Measurements from ENCODE around the gene UQCC3.
A peak's percentile ranks its signal among the peaks of the same experiment; 100 is the strongest.
"Not testable (repeated sequence)": the region's sequence is repeated elsewhere in the genome, so short reads cannot be mapped to it uniquely, and the experiment has no call there.

Gene UQCC3

DNA sequence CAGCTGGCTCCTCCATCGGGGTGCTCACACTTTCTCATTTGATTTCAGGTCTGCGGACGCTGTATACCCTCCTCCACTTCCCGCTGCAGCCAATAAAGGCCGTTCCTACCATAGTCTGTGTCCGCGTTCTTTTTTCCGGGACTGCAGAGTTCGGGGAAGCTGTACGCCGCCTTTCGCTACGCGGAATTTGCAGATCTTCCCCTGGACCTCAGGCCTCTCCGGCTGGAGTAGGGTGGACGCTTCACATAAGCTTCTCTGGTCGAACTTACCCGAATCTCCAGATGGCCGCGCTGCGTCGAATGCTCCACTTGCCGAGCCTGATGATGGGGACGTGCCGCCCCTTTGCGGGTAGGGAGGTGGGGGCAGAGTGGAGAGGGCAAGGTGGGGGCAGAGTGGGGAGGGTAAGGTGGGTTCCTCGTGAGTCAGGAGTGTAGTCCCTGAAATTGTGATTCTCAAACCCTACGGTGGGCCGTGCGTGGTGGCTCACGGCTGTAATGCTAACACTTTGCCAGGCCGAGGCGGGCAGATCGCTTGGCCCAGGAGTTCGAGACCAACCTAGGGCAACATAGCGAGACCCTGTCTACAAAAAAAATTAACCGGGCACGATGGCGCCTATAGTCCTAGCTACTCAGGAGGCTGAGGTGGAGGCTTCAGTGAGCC lies 5.7 kb upstream of the UQCC3 start:
- DNase-seq (ENCODE audit: low read depth), result peak; percentile 41

DNA sequence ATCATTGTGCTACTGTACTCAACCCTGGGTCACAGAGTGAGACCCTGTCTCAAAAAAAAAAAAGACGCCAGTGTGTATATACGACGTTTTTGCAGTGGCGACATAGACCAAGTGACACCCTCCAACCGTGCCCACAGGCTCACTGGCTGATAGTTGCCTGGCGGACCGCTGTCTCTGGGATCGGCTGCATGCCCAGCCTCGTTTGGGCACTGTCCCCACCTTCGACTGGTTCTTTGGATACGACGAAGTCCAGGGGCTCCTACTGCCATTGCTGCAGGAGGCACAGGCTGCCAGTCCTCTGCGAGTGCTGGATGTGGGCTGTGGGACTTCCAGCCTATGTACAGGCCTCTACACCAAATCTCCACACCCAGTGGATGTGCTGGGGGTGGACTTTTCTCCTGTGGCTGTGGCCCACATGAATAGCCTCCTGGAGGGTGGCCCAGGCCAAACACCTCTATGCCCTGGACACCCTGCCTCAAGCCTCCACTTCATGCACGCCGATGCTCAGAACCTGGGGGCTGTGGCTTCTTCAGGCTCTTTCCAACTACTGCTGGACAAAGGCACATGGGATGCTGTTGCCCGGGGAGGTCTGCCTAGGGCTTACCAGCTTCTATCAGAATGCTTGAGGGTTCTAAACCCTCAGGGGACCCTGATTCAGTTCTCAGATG lies 5.1 kb upstream of the UQCC3 start:
- no peak for DNase-seq (ENCODE audit: low read depth)

DNA sequence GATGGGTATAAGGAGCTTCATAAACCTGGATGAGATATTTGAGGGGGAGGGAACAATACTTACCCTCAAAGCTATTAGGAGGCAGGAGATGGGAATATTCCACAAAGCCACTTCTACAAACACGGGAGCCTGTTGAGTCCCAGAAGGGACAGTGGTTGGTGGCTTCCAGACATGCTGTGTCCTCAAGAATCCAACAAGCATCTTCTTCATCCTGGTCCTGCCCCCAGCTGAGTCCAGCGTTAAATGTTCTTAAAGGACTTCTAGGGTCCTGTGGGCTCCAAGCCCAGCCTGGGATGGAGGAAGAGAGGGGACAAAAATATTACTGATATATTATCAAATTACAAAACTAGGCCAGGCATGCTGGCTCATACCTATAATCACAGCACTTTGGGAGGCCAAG lies 4.0 kb upstream of the UQCC3 start:
- DNase-seq (ENCODE audit: low read depth), result no peak

DNA sequence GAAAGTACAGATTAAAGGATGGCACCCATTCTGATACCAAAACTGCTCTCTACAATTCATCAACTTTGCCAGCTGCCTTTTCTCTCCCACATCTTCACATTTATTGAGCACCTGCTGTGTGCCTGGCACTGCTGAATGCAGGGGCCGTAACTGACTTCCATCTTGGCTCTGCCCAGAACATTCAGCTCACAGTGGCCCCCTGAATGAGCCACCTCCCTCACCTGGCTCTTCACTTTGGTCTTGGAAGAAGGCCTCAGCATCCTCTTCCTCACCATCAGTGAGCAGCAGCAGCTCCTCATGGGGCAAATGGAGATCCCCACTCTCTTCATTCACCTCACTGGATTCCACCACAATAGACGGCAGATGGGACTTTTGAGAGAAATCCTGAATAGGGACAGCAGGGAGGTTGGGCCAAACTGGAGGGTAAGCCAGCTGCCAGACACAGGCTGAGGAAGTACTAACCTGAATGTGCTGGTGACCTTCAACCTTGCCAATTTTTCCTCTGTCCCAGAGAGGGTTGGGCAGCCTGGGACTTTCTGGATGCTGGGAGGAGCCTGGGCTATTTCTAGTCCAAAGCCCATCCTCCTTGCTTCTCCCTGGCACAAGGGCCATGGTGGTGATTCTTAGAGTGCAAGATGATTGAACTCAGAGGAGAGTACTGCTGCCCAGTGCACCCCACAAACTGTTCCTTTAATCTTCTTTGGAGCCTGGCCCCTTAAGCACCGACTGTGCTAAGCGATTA lies 1.9 kb upstream of the UQCC3 start:
- DNase-seq (ENCODE audit: low read depth), result no peak

DNA sequence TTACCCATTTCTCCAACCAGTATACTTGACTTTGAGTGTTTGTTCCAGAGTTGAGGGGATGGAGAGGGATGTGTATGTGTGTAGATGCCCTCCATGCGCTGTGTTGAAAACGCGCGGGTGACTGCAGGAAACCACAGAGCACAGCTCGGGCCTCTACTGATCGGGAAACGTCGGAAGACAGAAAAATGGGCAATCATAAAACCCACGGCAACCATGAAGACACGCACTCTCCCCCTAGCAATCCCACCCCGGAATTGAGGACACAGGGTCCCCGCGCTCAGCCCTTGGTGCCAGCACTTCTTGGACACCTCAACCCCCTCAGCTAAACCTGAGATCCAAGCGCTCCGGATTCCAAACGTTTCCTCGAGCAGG lies 251 bp upstream of the UQCC3 start:
- no peak for DNase-seq (ENCODE audit: low read depth)

DNA sequence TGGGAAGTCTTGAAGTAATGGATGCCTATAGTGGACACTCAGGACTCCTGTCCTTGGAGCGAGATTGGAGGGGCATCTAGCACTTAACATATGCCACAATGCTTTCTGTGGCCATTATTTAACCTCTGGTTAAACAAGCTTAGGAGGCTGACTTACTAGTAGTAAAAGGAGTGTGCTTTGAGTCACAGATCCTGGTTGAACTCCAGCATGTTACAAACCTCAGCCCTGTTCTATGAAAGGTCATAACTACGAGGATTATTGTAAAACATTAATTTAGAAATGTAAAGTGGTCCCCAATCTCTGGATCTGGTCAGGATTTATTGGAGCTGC lies 1.7 kb downstream of the UQCC3 start:
- no peak for DNase-seq (ENCODE audit: low read depth)

DNA sequence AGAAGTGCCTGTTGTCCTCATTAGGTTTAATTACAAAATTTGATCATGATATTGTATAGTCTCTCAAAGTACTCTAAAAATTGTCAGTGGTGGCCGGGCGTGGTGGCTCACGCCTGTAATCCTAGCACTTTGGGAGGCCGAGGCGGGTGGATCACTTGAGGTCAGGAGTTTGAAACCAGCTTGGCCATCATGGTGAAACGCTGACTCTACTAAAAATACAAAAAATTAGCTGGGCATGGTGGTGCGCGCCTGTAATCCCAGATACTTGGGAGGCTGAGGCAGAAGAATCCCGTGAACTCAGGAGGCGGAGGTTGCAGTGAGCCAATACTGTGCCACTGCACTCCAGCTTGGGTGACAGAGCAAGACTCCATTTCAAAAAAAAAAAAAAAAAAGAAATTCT lies 3.9 kb downstream of the UQCC3 start:
- DNase-seq (ENCODE audit: low read depth), result not testable (repeated sequence)

DNA sequence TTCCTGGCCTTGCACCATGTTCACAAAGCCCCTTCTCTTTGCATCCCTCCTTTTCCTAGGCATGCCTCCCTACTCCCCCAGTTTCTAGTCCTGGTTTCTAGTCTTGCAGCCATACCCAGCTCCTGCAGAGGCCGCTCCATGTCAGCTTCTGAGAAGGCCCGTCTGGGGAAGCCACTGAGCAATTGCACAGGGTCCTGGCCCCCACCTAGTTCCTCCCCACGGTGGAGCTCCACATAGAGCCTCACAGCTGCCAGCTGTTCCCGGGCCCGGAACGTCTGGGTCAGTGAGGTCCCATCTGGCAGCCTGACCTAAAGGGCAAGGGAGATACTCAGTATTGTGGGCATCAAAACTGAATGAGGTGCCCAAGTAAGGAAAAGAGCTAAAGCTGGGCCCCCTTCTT lies 5.2 kb downstream of the UQCC3 start:
- no peak for DNase-seq (ENCODE audit: low read depth)

DNA sequence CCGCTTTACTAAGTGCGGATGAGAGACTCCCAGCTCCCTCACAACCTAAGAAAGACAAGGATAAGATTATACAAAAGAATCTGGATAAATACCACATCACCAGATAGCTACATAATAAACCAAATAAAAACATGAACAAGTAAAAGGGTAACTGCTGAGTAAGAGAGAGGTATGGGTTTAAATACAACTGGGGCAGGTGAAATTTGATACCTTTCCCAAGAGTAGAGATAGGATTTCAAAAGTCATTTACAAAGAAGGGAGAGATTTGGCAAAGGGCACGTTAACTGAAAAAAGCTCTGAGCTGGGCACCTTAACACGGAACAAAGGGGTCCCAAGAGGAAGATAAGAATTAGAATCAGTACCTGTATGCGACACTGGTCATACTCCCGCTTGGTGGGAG lies 5.7 kb downstream of the UQCC3 start:
- no peak for DNase-seq (ENCODE audit: low read depth)

DNA sequence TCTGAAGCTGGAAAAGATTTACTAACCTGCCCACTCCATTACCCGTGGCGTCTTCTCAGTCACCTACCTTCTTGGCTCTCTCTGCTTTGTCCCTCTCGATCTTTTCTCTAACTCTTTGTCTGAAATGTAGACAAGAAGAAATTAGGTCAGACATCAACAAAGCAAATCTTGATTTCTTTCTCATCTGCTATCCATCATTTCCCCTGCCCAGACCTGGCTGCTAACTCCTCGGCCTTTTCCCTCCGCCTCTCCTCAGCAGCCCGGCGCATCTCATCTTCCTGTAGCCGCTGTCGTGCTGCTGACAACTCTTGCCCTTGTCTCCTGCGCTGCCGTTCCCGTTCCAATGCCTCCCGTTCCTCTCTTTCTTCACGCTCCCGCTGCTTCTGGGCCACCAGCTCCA lies 6.2 kb downstream of the UQCC3 start:
- DNase-seq (ENCODE audit: low read depth), result no peak

DNA sequence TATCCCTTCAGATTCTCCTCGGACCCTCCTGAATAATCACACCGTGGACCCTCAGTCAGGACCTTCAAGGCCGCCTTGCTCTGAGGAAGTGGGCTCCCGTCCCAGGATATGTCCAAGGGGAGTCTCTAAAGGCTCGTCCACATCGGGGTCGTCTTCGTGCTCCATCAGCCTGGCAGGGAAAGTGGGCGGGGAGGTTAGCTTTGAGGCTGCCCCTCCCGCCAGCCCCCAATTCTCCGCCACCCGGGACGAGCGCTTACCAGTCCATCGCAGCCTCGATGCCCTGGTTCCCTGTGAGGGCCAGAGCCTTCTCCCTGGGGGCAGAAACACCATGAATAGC lies 6.9 kb downstream of the UQCC3 start:
- no peak for DNase-seq (ENCODE audit: low read depth)

DNA sequence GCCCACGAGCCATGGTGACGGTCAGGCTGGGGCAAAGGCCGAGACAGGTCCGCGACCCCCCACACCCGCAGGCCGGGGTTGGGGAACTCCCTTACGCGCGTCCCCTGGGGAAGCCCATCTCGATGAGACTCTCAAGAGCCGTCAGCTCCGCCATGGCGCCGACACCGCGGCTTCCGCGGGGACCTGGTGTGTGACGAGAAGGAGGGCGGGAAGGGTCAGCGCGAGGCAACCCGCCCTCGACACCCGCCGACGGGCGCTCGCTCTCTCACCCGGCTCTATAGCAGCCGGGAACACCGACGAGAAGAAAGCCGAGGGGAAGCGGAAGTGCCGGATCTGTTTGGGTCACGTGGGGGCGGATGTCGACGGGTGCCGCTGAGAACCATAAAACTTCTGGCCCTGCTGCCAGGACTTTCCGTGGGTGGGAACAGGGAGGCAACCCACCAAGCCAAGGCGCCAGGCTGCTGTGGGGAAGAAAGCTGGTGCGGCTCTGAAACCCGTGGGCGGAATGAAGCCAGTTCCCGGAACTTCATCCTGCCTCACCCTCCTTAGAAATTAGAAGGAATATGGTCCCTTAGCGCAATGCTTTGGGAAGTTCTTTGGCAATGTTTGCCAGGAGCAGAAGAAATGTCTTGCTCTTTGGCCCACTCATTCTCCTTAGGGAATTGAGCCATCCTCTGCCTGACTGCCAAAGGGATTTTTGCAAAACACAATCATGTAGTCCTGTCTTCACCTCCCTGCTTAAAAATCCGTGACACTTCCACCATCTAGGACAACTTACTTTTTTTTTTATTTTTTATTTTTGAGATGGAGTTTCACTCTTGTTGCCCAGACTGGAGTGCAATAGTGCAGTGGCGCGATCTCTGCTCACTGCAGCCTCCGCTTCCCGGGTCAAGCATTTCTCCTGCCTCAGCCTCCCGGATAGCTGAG lies 7.6 kb downstream of the UQCC3 start, which contains the start of gene UBXN1:
Gene UBXN1, minus strand, starts transcription at position 304 of the 927 bp plus-strand sequence. Its CDS starts 150 bp downstream, at position 154.
- peak; percentile 55 for DNase-seq (ENCODE audit: low read depth)

DNA sequence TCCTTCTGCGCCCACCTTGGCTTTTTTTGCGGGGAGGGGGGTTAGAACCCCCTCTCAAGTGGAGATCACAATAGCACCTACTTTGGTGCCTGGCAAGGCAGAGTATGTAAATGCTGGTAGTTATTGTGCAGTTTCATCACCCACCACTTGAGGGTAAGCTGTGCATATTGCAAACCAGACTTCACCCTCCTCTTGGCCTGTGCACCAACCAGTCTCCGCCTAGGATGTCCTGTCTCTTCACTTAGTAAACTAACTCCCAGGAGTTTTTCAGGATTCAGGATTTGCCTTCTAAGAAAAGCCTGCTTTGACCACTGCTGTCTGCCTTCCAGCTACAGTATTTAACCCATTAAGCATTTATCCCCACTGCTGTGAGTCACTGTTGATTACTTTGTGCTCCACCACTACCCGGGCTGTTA lies 9.4 kb downstream of the UQCC3 start:
- no peak for DNase-seq (ENCODE audit: low read depth)

DNA sequence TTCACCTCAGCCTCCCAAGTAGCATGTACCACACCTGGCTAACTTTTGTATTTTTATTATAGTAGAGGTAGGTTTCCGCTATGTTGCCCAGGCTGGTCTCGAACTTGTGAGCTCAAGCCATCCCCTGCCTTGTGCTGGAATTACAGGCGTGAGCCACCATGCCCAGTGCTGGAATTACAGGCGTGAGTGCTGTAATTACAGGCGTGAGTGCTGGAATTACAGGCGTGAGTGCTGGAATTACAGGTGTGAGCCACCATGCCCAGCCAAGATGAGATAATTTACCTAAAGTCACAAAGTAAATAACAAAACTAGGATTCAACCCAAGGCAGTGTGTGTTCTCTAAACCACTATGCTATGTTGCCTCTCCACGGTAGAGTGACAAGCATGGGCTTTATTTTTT lies 11.0 kb downstream of the UQCC3 start:
- no peak for DNase-seq (ENCODE audit: low read depth)

DNA sequence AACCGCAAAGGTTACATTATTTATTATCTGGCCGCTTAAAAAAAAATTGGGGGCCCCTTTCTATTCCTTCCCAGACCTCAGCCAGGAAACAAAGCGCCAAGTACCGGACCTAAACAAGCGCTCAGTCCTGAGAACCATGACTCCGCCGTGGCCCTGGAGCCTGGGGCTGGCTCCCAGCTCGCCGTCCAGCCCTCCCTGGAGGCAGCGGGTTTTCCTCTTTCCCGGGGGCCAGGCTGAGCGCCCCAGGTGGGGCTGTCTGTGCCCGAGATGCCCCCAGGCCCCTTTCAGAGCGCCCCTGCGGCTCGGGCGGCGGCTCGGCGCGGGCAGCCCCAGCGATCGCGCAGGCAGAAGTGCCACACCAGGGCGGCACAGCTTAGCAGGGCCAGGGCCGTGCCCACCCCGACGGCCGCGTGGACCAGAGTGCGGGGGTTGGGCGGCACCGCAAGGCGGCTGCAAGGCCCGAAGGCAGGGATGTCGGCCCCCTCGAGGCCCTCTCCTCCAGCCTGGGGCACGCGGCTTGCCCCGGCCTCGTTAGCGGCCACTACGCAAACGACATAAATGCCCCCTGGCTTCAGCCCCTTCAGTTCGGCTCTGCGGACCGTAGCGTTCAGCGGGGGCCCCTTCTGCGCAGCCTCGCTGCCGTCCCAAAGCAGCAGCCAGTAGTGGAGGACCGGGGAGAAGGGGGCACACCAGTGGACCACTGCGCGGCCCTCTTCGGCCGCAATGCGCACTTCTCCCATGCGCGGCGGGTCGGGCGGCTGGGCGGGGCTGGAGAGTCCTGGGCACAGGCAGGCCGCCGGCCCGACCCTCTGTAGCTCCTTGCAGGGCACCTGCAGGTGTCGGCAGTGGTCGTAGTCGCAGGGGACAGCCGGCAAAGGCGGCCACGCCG lies 16.3 kb downstream of the UQCC3 start:
- no peak for DNase-seq (ENCODE audit: low read depth)

DNA sequence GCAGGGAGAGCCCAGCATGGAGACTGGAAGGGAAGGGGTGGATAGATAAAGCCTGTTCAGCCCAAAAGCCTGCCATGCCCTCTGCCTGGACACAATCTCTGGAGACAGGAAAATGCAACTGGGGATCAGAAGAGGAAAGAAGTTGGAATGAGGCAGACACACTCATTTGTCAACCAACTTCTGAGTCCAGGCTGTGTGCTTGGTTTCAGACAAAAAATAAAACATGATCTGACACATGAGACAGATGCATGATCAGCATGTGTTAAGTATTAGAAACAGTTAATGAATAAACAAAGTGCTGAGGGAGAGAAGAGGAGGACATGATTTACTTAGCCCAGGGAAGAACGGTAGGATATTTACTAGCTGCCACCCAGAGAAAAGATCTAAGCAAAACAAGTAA lies 17.0 kb downstream of the UQCC3 start:
- DNase-seq (ENCODE audit: low read depth), result no peak

DNA sequence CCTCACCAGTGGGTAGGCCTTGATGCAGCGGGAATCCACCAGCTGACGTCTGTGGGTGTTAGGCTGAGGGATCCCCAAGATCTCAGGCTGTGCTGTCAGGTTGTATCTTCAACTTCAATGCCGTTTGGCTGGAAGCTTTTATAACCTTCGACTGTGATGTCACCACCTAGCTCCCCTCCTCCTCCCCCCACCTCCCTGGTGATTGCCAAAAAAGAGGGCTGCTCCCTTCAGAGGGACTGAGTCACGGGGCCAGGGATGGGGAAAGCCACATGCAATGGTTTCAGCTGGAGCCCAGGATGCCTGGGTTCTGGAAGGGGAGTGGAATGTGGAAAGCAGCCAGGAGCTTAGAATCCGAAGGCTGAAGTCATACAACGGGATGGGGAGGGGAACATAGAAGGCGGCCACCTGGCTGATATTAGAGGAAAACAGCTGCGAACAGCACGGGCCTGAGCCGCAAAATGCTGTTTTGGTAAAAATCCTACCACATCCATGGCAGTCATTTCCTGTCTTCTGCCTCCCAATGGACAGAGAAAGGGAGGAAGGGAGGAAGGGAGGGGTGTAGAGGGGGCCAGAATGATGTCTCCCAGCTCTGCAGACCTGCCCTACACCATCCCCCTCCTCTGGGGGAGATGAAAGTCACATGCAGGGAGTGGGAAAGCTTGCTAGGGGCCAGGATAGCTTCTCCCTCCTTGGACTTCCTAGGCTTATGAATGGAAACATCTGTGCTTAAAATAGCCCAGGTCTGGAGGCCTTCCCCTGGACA lies 18.1 kb downstream of the UQCC3 start, which contains the start of gene LRRN4CL:
Gene LRRN4CL, minus strand, starts transcription at position 110 of the 763 bp plus-strand sequence. CDS start 1,022 bp downstream, outside the sequence.
- no peak for DNase-seq (ENCODE audit: low read depth)

DNA sequence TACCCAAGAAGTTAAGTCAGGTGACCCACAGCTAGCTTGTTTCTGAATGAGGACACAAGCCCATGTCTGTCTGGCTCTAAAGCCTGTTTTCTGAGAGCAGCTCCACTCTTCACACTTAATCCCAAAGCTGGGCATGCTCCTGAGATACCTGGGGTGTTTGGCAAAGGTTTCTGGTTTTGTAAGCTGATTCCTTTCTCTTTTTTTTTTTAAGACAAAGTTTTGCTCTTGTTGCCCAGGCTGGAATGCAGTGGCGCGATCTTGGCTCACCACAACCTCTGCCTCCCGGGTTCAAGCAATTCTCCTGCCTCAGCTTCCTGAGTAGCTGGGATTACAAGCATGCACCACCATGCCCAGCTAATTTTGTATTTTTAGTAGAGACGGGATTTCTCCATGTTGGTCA lies 22.2 kb downstream of the UQCC3 start:
- not testable (repeated sequence) for DNase-seq (ENCODE audit: low read depth)

DNA sequence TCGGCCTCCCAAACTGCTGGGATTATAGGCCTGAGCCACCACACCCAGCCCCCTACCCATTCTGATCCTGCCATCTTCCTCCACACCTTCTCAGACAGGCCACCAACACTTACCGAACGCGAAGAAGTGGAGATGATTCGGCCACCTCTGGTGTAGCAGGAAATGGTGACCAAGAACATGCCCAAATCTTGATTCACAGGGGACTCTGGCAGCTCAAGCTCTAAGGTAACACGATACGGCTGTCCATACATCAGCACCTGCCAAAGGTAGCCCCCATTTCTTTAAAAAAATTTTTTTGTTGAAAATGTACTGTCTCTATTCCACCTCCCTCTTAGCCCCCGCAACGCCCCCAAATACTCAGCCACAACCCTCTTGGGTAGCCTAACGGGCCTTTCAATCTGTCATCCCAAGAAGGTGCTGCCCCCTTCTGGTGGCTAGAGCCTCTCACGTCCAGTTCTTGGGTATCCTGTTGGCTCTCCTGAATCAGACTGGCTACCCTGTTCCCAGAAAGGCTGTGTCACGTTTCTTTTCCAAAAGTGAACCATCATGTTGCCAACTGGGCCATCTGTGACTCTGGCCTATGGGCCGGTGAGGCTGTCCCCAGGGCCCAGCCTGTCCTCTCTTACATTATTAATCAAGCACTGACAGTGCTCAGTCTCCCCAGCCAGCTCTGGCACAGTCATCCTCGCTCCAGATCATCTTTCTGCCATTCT lies 23.1 kb downstream of the UQCC3 start:
- peak; percentile 30 for DNase-seq (ENCODE audit: low read depth)

DNA sequence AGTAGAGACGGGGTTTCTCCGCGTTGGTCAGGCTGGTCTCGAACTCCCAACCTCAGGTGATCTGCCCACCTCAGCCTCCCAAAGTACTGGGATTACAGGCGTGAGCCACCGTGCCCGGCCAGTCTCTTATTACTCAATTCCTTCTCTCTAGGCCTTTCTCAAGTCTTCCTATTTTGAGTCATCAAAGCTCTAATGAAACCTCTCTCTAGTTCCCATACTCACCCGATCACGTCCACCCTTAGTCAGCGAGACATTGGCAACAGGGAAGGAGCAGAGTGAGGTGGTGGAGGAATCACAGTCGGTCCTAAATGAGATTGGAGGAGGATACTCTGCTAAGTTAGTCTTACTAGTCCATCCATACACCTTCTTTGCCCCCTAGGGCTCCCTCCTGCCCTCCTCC lies 30.8 kb downstream of the UQCC3 start:
- no peak for DNase-seq (ENCODE audit: low read depth)

Data from stimulated activated CD8-positive, alpha-beta memory T cell treated with anti-CD3 and anti-CD28 coated beads, Interleukin-15, amount 100 ng/mL, for 24 hours (primary cell).